ENCODE measurements around the gene SCAMP3. TPM values are rescaled to one million over a fixed set of nuclear protein-coding genes. Genes with fewer than 3 reads are reported as not detected.

SCAMP3 gene
- total RNA-seq, 4 donors from 2014 or later: 10.0 to 44.4 (median 29.2) TPM

DNA sequence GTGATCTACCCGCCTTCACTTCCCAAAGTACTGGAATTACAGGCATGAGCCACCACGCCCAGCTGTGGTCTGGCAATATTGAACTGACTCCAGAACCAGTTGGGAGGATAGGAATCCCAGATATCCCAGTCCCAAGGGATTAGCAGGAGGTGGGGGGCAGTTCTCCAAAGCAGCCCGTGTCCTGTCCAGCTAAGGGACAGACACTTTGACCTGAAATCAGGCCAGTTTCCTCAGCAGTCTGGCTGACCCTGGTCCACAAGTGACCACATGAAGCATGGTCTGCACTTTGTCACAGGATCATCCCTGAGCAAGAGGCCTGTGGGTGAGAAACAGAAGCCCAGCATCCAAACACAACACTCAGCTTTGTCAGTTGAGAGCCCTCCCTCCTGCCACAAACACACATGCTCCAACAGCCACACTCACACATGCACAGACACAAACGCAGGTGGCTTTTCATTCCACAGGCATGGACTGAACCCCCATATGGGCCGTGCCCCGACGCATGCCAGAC, 43.8 kb upstream of the SCAMP3 start:
- no peaks in the 10 kb centered on the region for H3K4me1 ChIP-seq
- no peak for DNase-seq
- H3K9me3 ChIP-seq: no peaks in the 10 kb centered on the region
- TF ChIP-seq POLR2A (IDR thresholded peaks at IDR 0.05) (no peak), CTCF (IDR thresholded peaks at IDR 0.05) (no peak)
- no peak overlapping the region for H3K27ac ChIP-seq
- intact Hi-C loops (cut with DNase I; ENCODE audit: low total_unique reads): no loop called here
- no peaks in the 10 kb centered on the region for H3K27me3 ChIP-seq
- no peak overlapping the region for H3K4me3 ChIP-seq
- no peaks in the 10 kb centered on the region for H3K36me3 ChIP-seq

- no peak for DNase-seq
- intact Hi-C loops (cut with DNase I; ENCODE audit: low total_unique reads): no loop called here
- no peaks in the 10 kb centered on the region for H3K36me3 ChIP-seq
- TF ChIP-seq CTCF (IDR thresholded peaks at IDR 0.05): no peak
- no peak for TF ChIP-seq POLR2A (IDR thresholded peaks at IDR 0.05)
- no peak overlapping the region for H3K4me3 ChIP-seq
- H3K27ac ChIP-seq: no peak overlapping the region
- no peaks in the 10 kb centered on the region for H3K9me3 ChIP-seq
- no peaks in the 10 kb centered on the region for H3K27me3 ChIP-seq
- H3K4me1 ChIP-seq: no peaks in the 10 kb centered on the region
Measured at GRCh38 chr1:155304558-155305063, 42.5 kb upstream of the SCAMP3 start.

DNA sequence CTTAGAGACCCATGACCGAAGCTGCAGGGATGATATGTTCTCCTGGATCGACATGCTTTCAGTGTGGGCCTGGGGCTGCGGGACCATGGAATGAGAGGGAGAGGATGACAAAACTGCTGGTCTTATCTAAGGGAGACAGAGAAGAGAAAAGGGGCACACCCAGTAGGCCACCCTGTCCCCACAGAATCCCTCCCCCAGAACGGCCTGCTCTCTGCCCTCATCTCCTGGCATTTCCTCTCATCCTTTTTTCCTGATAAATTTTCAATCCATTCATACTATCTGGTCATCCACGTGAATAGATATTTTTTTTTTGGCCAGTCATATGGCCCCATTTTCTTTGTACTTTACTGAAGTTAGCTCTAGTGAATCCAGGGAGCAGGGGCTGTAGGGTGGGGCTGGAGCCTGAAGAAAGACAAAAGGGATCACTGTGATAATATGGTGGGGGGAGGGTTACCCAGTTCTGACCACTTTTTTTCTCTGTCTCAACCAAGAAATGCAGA, 39.2 kb upstream of the SCAMP3 start, which contains the start of gene PKLR:
Gene PKLR, minus strand, starts transcription at position 97 of the 500 bp plus-strand sequence. Its CDS starts 43 bp downstream, at position 54.
- no peaks in the 10 kb centered on the region for H3K9me3 ChIP-seq
- intact Hi-C loops (cut with DNase I; ENCODE audit: low total_unique reads): no loop called here
- no peak within 1 kb of the TSS for H3K4me3 ChIP-seq
- H3K27ac ChIP-seq: no peak within 1 kb of the TSS
- H3K4me1 ChIP-seq: no peaks in the 10 kb centered on the region
- H3K36me3 ChIP-seq: no peaks in the 10 kb centered on the region
- no peak for DNase-seq
- TF ChIP-seq CTCF (IDR thresholded peaks at IDR 0.05): no peak
- TF ChIP-seq POLR2A (IDR thresholded peaks at IDR 0.05): no peak
- no peaks in the 10 kb centered on the region for H3K27me3 ChIP-seq

DNA sequence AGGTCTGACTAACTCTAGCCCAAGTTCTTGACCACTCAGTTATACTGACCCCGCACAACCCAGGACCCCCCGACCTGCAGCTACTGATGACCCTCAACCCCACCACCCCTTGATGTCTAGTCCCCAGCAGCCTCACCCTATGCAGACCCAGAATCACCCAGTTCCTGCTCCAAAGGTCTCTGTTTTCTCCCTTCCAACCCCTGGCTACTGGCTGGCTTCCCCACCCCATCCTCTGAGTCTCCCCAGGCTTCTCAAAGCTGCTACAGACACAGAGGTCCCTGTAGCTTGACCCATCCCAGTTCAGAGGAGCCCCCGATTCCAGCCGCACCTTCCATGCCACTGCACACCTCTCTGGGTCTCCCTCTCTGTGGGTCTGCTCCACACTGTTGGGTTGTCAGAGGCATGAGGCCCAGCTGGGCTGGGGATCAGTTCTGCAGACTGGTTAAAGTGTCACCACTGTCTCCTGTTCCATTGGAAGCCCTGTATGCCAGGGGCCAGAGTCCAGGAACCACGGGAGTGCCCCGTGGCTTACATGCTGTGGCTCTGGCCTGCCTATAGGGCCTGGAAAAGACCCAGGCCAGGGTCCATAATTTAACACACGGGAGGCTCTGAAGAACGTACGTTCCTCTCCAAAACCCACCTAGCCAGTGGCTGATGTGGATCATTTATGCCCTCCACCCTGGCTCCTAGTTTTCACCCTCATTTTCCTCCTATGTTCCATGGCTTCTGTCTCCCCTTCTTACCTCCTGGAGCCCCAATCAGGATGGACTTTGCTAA, 38.6 kb upstream of the SCAMP3 start:
- no peaks in the 10 kb centered on the region for H3K4me1 ChIP-seq
- H3K9me3 ChIP-seq: no peaks in the 10 kb centered on the region
- H3K27ac ChIP-seq: no peak overlapping the region
- H3K27me3 ChIP-seq: peaks cover 0 to 5% of the 10 kb centered on the region in 2 donors
- TF ChIP-seq CTCF (IDR thresholded peaks at IDR 0.05) (no peak), POLR2A (IDR thresholded peaks at IDR 0.05) (no peak)
- H3K36me3 ChIP-seq: no peaks in the 10 kb centered on the region
- DNase-seq: no peak
- intact Hi-C loops (cut with DNase I; ENCODE audit: low total_unique reads): no loop called here
- H3K4me3 ChIP-seq: no peak overlapping the region

DNA sequence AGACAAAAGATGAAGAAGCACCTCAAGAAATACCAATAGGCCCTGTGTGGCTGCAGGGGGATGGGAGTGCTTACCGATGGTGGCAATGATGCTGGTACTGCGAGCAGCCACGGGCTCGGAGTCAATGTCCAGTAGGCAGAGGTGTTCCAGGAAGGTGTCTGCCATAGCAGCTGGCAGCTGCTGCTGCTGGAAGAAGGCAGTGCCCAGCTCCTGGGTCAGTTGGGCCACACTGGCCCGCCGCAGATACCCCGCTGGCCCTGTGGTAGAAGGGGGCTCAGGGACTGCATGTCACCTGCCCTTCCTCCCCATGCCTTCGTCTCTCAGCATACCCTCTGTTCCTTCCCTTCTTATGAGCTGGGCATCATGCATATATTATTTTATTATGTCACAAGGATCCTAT, 37.9 kb upstream of the SCAMP3 start:
- Histone ChIP-seq H3K4me1 (no peaks in the 10 kb centered on the region), H3K27me3 (peaks cover 5 to 9% of the 10 kb centered on the region in 2 donors), H3K36me3 (no peaks in the 10 kb centered on the region), H3K9me3 (no peaks in the 10 kb centered on the region), H3K27ac (no peak overlapping the region), H3K4me3 (no peak overlapping the region)
- DNase-seq: no peak
- TF ChIP-seq CTCF (IDR thresholded peaks at IDR 0.05): no peak
- no peak for TF ChIP-seq POLR2A (IDR thresholded peaks at IDR 0.05)
- intact Hi-C loops (cut with DNase I; ENCODE audit: low total_unique reads): no loop called here

Measured in uterus (tissue), 4 donors.